Measurements from ENCODE around the gene METTL26. TPM values are rescaled to one million over a fixed set of nuclear protein-coding genes. Genes with fewer than 3 reads are reported as not detected.

METTL26 gene
- total RNA-seq, 1 experiment from 2014 or later: 60.9 TPM

DNA sequence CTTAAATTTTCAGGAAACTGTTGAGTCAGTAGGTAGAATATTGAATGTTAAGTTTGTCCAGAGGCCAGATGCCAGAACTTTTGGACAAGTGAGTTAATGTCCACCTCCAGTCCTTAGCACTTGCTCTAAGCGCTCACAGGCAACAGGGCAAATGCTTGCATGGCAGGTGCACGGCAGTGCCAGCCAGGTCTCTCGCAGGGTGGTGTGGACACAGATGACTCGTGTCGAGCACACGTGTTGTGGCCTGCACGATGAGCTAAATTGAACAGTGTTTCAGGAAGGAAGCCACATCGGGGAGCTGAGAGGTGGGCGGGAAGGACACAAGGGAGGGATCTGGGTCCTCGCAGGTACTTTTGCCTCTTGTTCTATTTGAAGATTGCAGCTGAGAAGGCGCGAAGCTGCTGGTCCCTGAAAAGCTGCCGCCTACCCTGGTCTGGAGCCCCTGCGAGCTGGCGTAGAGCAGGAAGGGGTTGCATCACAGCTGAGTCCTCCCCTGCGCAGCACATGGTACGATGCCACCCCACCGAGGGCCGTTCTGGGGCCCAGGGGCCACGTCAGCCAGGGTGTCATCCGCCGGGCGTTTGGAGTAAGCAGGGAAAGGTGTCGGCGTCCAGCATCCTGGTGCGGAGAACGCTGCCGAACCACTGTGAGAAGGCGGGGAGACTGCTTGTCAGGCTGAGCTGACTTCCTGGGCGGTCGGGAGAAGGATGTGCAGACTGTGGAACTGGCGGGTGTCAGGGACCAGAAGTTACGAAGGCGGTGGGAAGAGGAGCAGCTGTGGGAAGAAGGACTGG is 40.0 kb downstream of the METTL26 start:
- H3K9me3 ChIP-seq (replicated peaks): no peaks in the 10 kb centered on the region
- H3K27ac ChIP-seq: no peak overlapping the region
- H3K36me3 ChIP-seq: no peaks in the 10 kb centered on the region
- no peaks in the 10 kb centered on the region for H3K4me1 ChIP-seq
- DNase-seq: no peak
- H3K4me3 ChIP-seq: no peak overlapping the region
- no peaks in the 10 kb centered on the region for H3K27me3 ChIP-seq

DNA sequence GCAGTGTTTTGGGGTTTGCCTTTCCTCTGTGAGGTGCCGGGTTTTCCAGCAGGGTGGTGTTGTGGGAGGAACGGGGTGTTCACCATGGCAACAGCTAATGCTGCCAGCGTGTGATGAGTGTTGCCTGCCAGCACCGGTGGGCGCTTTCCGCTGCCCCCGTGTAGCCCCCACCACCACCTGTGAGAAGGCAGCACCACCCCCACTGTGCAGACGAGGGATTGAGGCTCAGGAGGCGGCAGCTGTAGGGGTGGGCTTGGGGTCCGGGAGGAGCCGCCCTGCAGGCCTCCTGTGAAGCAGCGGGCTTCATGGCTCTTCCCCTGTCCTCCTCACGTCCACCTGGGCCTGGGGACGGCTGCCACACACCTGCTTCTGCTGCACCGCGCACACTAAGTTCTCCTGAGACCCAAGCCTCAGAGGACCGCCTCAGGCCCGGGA is 41.0 kb downstream of the METTL26 start:
- H3K27ac ChIP-seq: no peak overlapping the region
- no peaks in the 10 kb centered on the region for H3K4me1 ChIP-seq
- no peaks in the 10 kb centered on the region for H3K36me3 ChIP-seq
- H3K9me3 ChIP-seq (replicated peaks): no peaks in the 10 kb centered on the region
- no peak overlapping the region for H3K4me3 ChIP-seq
- no peaks in the 10 kb centered on the region for H3K27me3 ChIP-seq
- no peak for DNase-seq

DNA sequence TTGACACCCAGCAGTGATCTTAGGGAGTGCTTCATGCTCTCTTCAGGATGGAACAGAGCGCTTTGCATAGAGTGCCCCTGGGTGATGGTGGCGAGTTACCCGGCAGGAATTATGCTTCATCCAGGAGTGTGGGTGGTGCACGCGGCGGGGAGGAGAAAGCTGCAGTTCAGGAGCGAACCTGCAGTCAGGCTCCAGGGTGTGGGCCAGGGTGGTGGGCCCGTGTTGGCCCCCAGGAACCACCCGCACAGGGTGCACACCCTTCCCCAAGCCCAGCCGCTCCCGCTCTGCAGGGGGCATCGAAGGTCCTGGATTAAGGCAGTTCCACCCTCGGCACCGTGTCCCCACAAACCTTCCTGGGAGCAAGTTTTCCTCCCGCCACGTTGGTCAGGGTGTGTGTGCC is 42.3 kb downstream of the METTL26 start:
- Histone ChIP-seq H3K27me3 (no peaks in the 10 kb centered on the region), H3K4me3 (no peak overlapping the region), H3K4me1 (no peaks in the 10 kb centered on the region), H3K36me3 (no peaks in the 10 kb centered on the region), H3K9me3 (replicated peaks) (no peaks in the 10 kb centered on the region), H3K27ac (no peak overlapping the region)
- no peak for DNase-seq

DNA sequence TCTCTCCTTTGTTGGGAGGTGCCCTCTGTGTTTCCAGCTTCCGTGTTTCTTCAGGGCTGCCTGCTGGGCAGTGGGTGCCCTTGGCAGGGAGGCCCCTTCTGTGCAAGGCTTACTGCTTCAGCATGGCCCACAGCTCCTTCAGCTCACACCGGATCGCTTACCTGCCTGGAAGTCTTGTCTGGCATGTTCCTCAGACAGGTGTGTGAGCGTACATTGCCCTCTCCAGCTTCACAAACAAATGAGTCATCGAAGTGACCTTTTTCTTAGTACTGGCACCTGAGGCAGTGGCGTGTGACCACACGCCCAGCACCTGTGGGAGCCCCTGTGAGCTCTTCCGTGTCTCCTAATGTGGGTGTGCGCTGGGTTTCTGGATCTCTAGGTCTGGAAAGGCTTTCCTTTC is 42.7 kb downstream of the METTL26 start:
- Histone ChIP-seq H3K27ac (no peak overlapping the region), H3K27me3 (no peaks in the 10 kb centered on the region), H3K4me3 (no peak overlapping the region), H3K9me3 (replicated peaks) (no peaks in the 10 kb centered on the region), H3K4me1 (no peaks in the 10 kb centered on the region), H3K36me3 (no peaks in the 10 kb centered on the region)
- no peak for DNase-seq

DNA sequence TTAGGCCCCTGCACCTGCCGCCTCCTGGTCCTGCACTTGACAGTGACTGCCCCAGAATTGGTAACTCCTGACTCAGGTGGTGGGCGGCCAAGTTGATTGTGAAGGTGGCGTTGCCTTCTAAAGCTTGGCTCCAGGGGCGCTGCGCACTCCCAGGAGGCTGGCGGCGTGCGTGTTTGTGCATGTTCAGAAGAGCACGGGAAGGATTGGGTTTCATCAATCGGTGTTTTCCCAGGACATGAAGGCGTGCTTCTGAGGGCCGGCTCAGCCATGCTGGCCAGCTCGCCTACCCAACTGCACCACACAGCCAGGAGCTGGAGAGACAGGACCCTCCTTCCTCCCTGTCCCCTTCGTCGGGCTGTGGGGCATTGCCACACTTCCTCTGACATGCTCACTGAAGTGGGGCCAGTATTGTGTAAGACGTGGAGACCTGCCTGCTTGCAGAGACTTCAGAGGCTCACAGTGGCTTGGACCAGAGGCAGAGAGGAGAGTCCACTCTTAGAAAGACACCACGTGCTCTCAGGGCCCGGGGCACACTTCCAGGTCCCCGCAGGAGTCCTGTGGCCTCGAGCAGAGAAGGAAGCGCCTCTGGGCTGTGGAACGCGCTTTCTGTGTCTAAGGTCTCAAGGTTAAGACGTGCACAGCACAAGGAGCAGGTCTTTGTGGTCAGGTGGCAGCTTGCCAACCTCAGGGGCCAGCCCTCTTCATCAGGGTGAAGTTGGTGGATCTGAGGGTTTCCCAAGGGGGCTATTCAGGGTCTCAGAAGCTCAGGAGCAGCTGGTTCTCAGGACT is 43.4 kb downstream of the METTL26 start:
- H3K9me3 ChIP-seq (replicated peaks): no peaks in the 10 kb centered on the region
- H3K27me3 ChIP-seq: no peaks in the 10 kb centered on the region
- H3K4me1 ChIP-seq: no peaks in the 10 kb centered on the region
- H3K4me3 ChIP-seq: no peak overlapping the region
- DNase-seq: no peak
- no peaks in the 10 kb centered on the region for H3K36me3 ChIP-seq
- no peak overlapping the region for H3K27ac ChIP-seq

DNA sequence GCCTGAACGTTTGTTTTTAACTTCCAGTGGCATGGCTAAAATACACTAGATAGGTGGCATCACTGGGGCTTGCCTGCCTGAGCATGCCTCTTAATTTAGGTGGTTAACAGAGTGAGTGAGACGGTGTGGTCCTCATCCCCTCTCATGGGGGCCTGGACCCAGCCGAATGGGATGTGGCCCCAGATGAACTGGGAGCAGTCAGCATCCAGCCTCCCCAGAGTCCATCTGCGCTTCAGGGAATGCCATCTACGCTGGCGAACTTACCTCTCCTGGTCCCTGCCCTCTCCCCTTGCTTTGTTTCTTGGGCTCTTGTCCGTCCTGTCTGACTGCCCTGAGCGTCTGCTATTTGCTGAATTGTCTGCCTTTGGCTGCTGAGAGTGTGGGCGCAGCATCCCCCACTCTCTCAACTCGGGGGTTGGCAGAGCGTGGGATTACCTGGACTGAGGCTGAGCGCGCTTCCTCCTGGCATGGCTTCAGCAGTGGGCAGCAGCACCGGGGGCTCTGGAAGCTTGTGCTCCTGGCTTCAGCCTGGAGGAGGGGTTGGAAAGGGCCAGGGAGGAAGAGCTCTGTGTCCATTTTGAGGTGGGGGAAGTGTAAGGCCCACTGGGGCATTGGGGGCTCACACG is 44.1 kb downstream of the METTL26 start:
- DNase-seq: no peak
- Histone ChIP-seq H3K9me3 (replicated peaks) (no peaks in the 10 kb centered on the region), H3K4me1 (no peaks in the 10 kb centered on the region), H3K27ac (no peak overlapping the region), H3K36me3 (no peaks in the 10 kb centered on the region), H3K27me3 (no peaks in the 10 kb centered on the region), H3K4me3 (no peak overlapping the region)

DNA sequence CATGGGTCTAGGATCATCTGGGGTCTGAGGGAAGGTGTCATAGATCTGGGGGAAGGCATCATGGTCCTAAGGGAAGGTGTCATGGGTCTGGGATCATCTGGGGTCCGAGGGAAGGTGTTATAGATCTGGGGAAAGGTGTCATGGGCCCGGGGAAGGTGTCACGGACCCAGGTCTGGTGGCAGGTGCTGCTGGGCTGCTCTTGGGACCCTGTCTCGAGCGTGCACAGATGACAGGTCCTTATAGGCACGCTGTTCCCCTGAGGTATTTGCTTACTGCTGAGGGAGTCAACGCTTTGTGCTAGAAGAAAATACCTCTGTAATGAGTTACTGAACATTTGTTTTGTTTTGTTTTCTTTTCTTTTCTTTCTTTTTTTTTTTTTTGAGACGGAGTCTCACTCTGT is 44.9 kb downstream of the METTL26 start:
- DNase-seq: no peak
- Histone ChIP-seq H3K9me3 (replicated peaks) (no peaks in the 10 kb centered on the region), H3K27me3 (no peaks in the 10 kb centered on the region), H3K4me1 (no peaks in the 10 kb centered on the region), H3K4me3 (no peak overlapping the region), H3K36me3 (no peaks in the 10 kb centered on the region), H3K27ac (no peak overlapping the region)

DNA sequence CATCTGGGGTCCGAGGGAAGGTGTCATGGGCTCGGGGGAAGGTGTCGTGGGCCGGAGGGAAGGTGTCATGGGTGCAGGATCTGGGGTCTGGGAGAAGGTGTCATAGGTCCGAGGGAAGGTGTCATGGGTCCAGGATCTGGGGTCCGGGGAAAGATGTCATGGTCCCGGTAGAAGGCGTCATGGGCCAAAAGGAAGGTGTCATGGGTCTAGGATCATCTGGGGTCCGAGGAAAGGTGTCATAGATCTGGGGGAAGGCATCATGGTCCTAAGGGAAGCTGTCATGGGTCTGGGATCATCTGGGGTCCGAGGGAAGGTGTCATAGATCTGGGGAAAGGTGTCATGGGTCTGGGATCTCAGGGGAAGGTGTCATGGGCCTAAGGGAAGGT is 45.3 kb downstream of the METTL26 start:
- Histone ChIP-seq H3K27ac (no peak overlapping the region), H3K27me3 (no peaks in the 10 kb centered on the region), H3K9me3 (replicated peaks) (no peaks in the 10 kb centered on the region), H3K4me1 (no peaks in the 10 kb centered on the region), H3K36me3 (no peaks in the 10 kb centered on the region), H3K4me3 (peak overlapping the region; percentile 74)
- DNase-seq: no peak

DNA sequence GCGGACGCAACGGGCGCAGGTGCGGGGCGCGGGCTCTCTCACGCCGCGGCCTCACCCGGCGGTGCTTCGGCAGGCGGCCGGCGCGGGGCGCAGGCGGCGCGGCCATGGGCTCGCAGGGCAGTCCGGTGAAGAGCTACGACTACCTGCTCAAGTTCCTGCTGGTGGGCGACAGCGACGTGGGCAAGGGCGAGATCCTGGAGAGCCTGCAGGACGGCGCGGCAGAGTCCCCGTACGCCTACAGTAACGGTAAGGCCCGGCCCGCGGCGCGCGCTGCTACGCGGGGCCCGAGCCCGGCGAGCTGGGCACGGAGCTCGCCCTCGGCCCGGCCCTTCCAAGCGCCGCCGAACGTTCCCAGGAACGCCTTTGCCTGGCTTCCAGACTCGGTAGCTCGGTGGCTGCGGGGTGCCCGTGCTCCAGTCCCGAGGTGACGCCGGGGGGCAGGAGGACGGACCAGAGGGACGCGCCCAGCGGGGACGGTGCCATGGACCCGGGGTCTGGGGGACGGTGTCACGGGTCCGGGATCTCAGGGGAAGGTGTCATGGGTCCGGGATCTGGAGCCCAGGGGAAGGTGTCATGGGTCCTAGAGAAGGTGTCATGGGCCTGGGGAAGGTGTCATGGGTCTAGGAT is 45.8 kb downstream of the METTL26 start:
- Histone ChIP-seq H3K4me1 (no peaks in the 10 kb centered on the region), H3K27me3 (no peaks in the 10 kb centered on the region), H3K9me3 (replicated peaks) (no peaks in the 10 kb centered on the region), H3K4me3 (peak overlapping the region; percentile 74), H3K27ac (no peak overlapping the region), H3K36me3 (no peaks in the 10 kb centered on the region)
- no peak for DNase-seq

DNA sequence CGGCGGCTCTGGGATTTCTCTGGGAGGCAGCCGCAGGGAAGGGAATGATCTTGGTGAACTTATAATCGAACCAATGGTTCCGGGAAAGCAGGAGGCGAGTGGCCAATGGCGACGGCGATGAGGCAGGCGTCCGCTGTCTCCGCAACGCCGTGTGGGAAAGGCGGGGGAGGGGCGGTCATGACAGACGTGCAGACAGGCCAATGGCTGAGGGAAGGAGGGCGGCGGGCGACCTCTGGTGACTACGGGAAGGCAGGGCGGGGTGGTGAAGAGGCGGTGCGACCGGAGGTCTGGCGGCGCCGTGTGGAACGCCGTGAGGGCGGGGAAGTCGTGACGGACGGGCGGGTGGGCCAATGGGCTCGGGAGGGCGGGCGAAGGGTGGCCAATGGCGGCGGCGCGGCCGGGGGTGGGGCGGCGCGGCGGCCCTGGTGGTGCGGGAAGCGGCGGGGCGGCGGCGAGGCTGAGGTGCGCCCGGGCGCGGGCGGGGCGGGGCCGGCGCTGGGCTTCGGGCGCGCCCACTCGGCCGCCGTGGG is 46.4 kb downstream of the METTL26 start, which contains the start of gene RAB40C:
Gene RAB40C, plus strand, starts transcription at position 409 of the 530 bp plus-strand sequence. CDS start 226 bp downstream, outside the sequence.
- no peaks in the 10 kb centered on the region for H3K9me3 ChIP-seq (replicated peaks)
- H3K27me3 ChIP-seq: no peaks in the 10 kb centered on the region
- H3K4me3 ChIP-seq: peak within 1 kb of the TSS; percentile 98
- peak within 1 kb of the TSS; percentile 88 for H3K27ac ChIP-seq
- DNase-seq: peak; percentile 98 to 99
- H3K36me3 ChIP-seq: no peaks in the 10 kb centered on the region
- H3K4me1 ChIP-seq: no peaks in the 10 kb centered on the region

DNA sequence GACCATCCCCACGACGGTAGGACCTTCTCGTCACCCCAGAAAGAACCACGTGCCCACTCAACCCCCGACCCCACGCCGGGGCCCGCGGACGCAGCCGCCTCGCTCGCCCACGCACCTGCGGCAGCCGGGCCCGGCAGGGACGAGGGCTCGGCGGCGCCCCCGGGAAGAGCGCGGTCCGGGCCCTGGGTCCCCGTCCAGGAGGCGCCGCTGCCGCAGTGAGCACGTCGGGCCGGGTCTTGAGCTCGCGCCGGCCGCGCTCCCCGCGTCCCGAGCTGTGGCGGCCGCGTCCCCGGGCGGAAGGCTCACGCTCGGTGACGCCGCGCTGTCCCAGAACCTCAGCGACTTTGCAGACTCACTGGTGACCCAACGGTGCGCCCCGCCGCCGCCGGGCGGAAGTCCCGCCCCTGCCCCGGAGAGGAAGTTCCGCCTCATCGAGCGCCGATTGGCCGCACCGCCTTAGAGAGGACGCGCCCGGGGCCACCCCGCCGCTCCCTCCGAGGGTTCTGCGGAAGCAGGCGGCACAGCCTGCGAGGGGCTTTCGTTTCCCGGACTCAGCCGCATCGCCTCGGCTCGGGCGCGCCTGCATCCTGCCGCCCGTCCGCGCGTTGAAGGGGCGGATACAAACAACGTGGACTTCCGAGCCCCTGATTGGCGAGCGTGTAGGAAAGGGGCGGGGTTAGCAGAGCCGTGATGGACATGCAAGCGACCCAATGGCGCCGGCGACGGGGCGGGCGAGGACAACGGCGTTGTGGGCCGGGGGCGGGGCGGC is 47.0 kb downstream of the METTL26 start:
- no peaks in the 10 kb centered on the region for H3K27me3 ChIP-seq
- H3K9me3 ChIP-seq (replicated peaks): no peaks in the 10 kb centered on the region
- H3K27ac ChIP-seq: peak overlapping the region; percentile 88
- H3K4me1 ChIP-seq: no peaks in the 10 kb centered on the region
- DNase-seq: peak; percentile 96
- H3K4me3 ChIP-seq: peak overlapping the region; percentile 98
- no peaks in the 10 kb centered on the region for H3K36me3 ChIP-seq

DNA sequence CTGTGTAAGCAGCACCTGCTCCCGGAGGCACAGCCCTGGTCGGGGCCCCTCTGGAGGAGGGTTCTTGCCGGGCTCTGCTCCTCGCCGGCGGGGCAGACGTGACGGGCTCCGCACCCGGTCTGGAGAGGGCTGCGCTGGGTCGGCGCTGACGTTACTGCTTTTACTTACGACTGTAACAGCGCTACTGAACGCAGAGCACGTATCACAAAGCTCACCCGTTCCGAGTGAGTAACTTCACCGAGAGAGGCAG is 47.5 kb downstream of the METTL26 start:
- Histone ChIP-seq H3K4me3 (peak overlapping the region; percentile 98), H3K27me3 (no peaks in the 10 kb centered on the region), H3K4me1 (no peaks in the 10 kb centered on the region), H3K9me3 (replicated peaks) (no peaks in the 10 kb centered on the region), H3K36me3 (no peaks in the 10 kb centered on the region), H3K27ac (peak overlapping the region; percentile 8; the same call in 1 of the 2 replicates)
- peak; percentile 54 to 57 for DNase-seq

DNA sequence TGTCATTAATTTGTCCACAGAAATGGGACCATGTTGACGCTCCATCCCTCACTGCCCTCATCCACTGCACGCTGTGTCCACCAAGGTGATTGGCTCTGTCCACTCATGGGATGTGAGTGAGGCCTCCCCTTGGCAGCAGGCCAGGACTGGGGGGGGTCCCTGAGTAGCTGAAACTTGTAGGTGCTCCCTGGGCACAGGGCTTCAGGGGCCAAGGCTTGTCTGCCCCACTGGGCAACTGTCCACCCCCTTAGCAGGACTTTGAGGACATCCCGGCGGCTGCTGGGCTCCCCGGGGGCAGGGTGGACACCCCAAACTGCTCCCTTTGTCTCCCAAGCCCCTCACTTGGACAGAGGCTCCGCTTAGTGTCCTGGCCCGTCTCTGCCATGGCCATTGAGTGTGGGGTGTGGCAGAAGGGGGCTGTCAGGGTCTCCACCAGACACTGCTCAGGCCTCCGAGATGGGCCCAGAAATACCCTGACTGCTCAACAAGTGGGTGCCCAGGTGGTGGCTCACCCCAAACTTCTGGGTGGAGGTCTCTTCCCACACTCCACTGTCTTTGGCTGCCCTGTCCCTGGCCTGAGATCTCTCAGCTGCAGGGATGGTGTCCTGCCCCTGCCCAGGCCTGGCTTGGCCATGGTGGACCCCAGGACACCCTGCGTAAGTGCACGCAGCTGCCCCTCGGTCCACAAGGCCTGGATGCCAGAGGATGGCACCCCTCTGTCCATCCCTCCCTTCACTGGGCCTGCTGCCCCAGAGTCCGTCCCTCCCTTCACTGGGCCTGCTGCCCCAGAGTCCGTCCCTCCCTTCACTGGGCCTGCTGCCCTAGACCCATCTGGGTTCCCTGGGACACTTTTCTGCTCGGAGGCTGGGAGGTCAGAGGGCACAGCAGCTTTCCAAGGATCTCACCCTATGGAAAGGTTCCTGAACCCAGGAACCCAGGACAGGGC is 49.2 kb downstream of the METTL26 start:
- Histone ChIP-seq H3K36me3 (no peaks in the 10 kb centered on the region), H3K27ac (no peak overlapping the region), H3K27me3 (no peaks in the 10 kb centered on the region), H3K4me1 (no peaks in the 10 kb centered on the region), H3K4me3 (no peak overlapping the region), H3K9me3 (replicated peaks) (no peaks in the 10 kb centered on the region)
- DNase-seq: peak in 1 of 2 experiments; percentile 22
